Measurements from ENCODE around the gene NIN. TPM values are rescaled to one million over a fixed set of nuclear protein-coding genes. Genes with fewer than 3 reads are reported as not detected.
A peak's percentile ranks its signal among the peaks of the same experiment; 100 is the strongest.

NIN gene
- total and polyA plus RNA-seq, 2 of the 4 experiments (the other 2 are of a cell fraction), result 15.2 to 98.4 TPM

DNA sequence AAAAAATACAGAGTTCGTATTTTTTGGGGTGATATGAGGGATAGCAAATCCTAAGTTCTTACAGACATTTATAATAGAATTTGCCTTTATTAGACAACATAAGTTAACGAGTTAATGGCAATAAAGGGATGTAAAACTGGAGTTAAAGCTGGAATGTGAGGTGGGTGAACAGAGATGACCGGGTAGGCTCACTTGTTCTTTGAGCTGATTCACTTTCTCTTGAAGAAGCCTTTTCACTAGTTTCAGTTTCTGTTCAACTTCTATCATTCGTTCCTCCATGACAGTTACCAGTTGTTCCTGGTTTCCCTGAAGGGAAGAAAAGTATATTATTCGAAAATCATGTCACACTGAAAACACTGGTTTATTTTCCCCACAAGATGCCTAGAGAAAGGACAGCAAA is 105.2 kb downstream of the NIN start:
- ATAC-seq (ENCODE audit: low read depth), result no peak
- peak overlapping the region; percentile 59; the same call in 1 of the 2 replicates for H3K4ac ChIP-seq (ENCODE audit: low read depth, low read length)
- peak overlapping the region; percentile 3; the same call in 1 of the 2 replicates for H2BK120ac ChIP-seq (ENCODE audit: low read depth, low read length)
- WGBS, 2 experiments (ENCODE audit: extremely low coverage in 2 of 2, insufficient read length in 1 of 2), result no CpG with 5 or more reads among the region's 5 CpGs
- H2BK20ac ChIP-seq (ENCODE audit: low read depth, low read length), result peak overlapping the region; percentile 33; the same call in 1 of the 2 replicates
- H4K20me1 ChIP-seq (ENCODE audit: insufficient read depth, low read length), result no peaks in the 10 kb centered on the region
- peaks cover 15% of the 10 kb centered on the region for H3K4me1 ChIP-seq (ENCODE audit: control insufficient read depth, insufficient read depth, low read length)
- dilution Hi-C loops (cut with HindIII; ENCODE audit: low sequenced_read_pairs, unreplicated experiment) (no loop called here), in situ Hi-C loops (cut with MboI; ENCODE audit: low sequenced_read_pairs) (no loop called here), intact Hi-C loops (cut with micrococcal nuclease) (no loop called here)
- no peak overlapping the region for H3K4me3 ChIP-seq (ENCODE audit: insufficient read depth, low read depth, low read length)
- no peak overlapping the region for H2AFZ ChIP-seq (replicated peaks; ENCODE audit: low read length, poor library complexity)
- no peak overlapping the region for H3K27ac ChIP-seq (ENCODE audit: insufficient read depth, low read length)
- H4K5ac ChIP-seq (ENCODE audit: low read depth, low read length), result peak overlapping the region; percentile 75; the same call in 1 of the 2 replicates
- no peak overlapping the region; the same call in 1 of the 2 replicates for H2AK5ac ChIP-seq (ENCODE audit: low read depth, low read length)
- no TSS peak for BruUV-seq (replicated peaks)
- TF ChIP-seq CHD1 (IDR thresholded peaks at IDR 0.05; ENCODE audit: low read depth, low read length), result no peak
- no peak for TF ChIP-seq POLR2A (IDR thresholded peaks at IDR 0.05; ENCODE audit: low read depth, low read length)
- no peak for TF ChIP-seq MXI1 (IDR thresholded peaks at IDR 0.05; ENCODE audit: borderline replicate concordance, low read depth, low read length)
- TF ChIP-seq NFE2L2 (IDR thresholded peaks at IDR 0.05; ENCODE audit: low read depth, low read length), result no peak
- no peak for TF ChIP-seq BHLHE40 (IDR thresholded peaks at IDR 0.05; ENCODE audit: low read depth, low read length)
- H3K14ac ChIP-seq (replicated peaks; ENCODE audit: low read depth, low read length), result peak overlapping the region; percentile 67
- no peak overlapping the region for H4K91ac ChIP-seq (ENCODE audit: insufficient read depth, low read depth, low read length)
- peaks cover 8 to 12% of the 10 kb centered on the region in 2 experiments; a peak in 3 of 4 replicates for H3K79me1 ChIP-seq (ENCODE audit: low read depth in 1 of 2, low read length in 2 of 2)
- H3K4me2 ChIP-seq (ENCODE audit: low read depth, low read length), result no peak overlapping the region; the same call in 1 of the 2 replicates
- no peaks in the 10 kb centered on the region for H3K27me3 ChIP-seq (ENCODE audit: control insufficient read depth, insufficient read depth, low read length)
- no peak for DNase-seq
- H3K56ac ChIP-seq (ENCODE audit: extremely low read depth, insufficient read depth, low read length), result no peak overlapping the region
- H3K36me3 ChIP-seq (ENCODE audit: control insufficient read depth, insufficient read depth, low read length), result peaks cover 20% of the 10 kb centered on the region
- H2BK5ac ChIP-seq (ENCODE audit: low read depth, low read length, poor library complexity, severe bottlenecking), result peak overlapping the region; percentile 66
- CTCF ChIA-PET, result interaction anchor here (1.9 kb wide), 1 partner anchor 11 kb away, joined by 7 read pairs; no protein-coding TSS in a partner anchor
- peak overlapping the region; percentile 5; the same call in 1 of the 3 replicates for H2BK15ac ChIP-seq (ENCODE audit: low read depth, low read length)
- no peak overlapping the region for H3K9ac ChIP-seq (ENCODE audit: low read depth, low read length)
- POLR2A ChIA-PET (ENCODE audit: unreplicated experiment), result no interaction called here
- H3K18ac ChIP-seq (ENCODE audit: low read depth, low read length), result peak overlapping the region; percentile 57; the same call in 1 of the 2 replicates
- H3K9me1 ChIP-seq (ENCODE audit: insufficient read depth, low read length), result peaks cover 9% of the 10 kb centered on the region
- H3K9me3 ChIP-seq (ENCODE audit: control insufficient read depth, insufficient read depth, low read length), result no peaks in the 10 kb centered on the region
- peak overlapping the region; percentile 17; the same call in 1 of the 2 replicates for H3K23ac ChIP-seq (ENCODE audit: low read depth, low read length)
- H2AK9ac ChIP-seq (replicated peaks; ENCODE audit: low read depth, low read length, poor library complexity), result no peak overlapping the region
- peak overlapping the region in 1 of 2 experiments; percentile 31; a peak in 2 of 4 replicates for H4K8ac ChIP-seq (ENCODE audit: low read depth in 2 of 2, low read length in 2 of 2)
